HEK293 (cell line): ENCODE results near the gene ZNF423.
A peak's percentile ranks its signal among the peaks of the same experiment; 100 is the strongest.

ENCODE experiments used
- CTCF ChIA-PET: fragments of 350-600 bp; formaldehyde crosslinking; extraction: SDS; loops from one replicate; lab custom pipeline; 2021; ENCODE audit warnings: antibody characterized with exemption; lab: Yijun Ruan, JAX
- POLR2A ChIA-PET: fragments of 300-600 bp; formaldehyde crosslinking; extraction: SDS; loops from one replicate; lab custom pipeline; 2020; ENCODE audit warnings: antibody characterized with exemption, inconsistent platforms; lab: Yijun Ruan, JAX
- H3K27ac ChIP-seq: fragments of 200-500 bp; sonication (Bioruptor generic); 2 replicates; pipeline ENCODE4 v1.5.1; 2014; ENCODE audit warnings: low read depth, low read length, control low read depth, inconsistent platforms; ENCODE audit errors: extremely low read depth
- H3K36me3 ChIP-seq, 2 experiments: fragments of 200-500 bp in 1 of 2; sonication (Bioruptor generic) in 1 of 2; 1 replicate in 1 of 2; 2 replicates in 1 of 2; pipeline ENCODE4 v1.5.1; 2014 to 2017; ENCODE audit warnings: inconsistent platforms in 2 of 2, low read length in 2 of 2; ENCODE audit not compliant: control insufficient read depth in 2 of 2, insufficient read depth in 1 of 2
- H3K4me1 ChIP-seq: fragments of 200-500 bp; sonication (Bioruptor generic); 2 replicates; pipeline ENCODE4 v1.5.1; 2014; ENCODE audit warnings: mild to moderate bottlenecking, low read length, inconsistent platforms; ENCODE audit not compliant: control insufficient read depth, insufficient read depth
- H3K4me3 ChIP-seq: 2 replicates; pipeline ENCODE4 v1.5.1; 2011; ENCODE audit warnings: low read depth, mild to moderate bottlenecking, control low read depth, low read length, moderate library complexity
- H3K9me3 ChIP-seq: fragments of 200-500 bp; sonication (Bioruptor generic); 2 replicates; pipeline ENCODE4 v1.5.1; 2014; ENCODE audit warnings: low read depth, low read length, inconsistent platforms; ENCODE audit not compliant: control insufficient read depth, insufficient read depth
- GLIS1 ChIP-seq: fragments of 450-650 bp; formaldehyde crosslinking; IDR thresholded peaks from 2 replicates; pipeline ENCODE4 v1.5.1; 2016; ENCODE audit warnings: missing biosample characterization, missing genetic modification characterization
- KLF17 ChIP-seq: fragments of 450-650 bp; formaldehyde crosslinking; IDR thresholded peaks from 2 replicates; pipeline ENCODE4 v1.5.1; 2016; ENCODE audit warnings: missing biosample characterization, missing genetic modification characterization
- PRDM1 ChIP-seq: fragments of 450-650 bp; formaldehyde crosslinking; IDR thresholded peaks from 2 replicates; pipeline ENCODE4; 2016; ENCODE audit warnings: missing biosample characterization, missing genetic modification characterization
- ZBTB17 ChIP-seq: fragments of 450-650 bp; formaldehyde crosslinking; IDR thresholded peaks from 2 replicates; pipeline ENCODE4 v1.5.1; 2016; ENCODE audit warnings: missing biosample characterization, missing genetic modification characterization
- ZFP37 ChIP-seq: fragments of 450-650 bp; formaldehyde crosslinking; IDR thresholded peaks from 2 replicates; pipeline ENCODE4 v1.5.1; 2016; ENCODE audit warnings: missing biosample characterization, missing genetic modification characterization
- ZNF121 ChIP-seq: fragments of 450-650 bp; formaldehyde crosslinking; IDR thresholded peaks from 2 replicates; pipeline ENCODE4 v1.5.1; 2016; ENCODE audit warnings: missing biosample characterization, missing genetic modification characterization
- ZNF155 ChIP-seq: fragments of 450-650 bp; formaldehyde crosslinking; IDR thresholded peaks from 2 replicates; pipeline ENCODE4 v1.5.1; 2016; ENCODE audit warnings: missing biosample characterization, missing genetic modification characterization
- ZNF18 ChIP-seq: fragments of 450-650 bp; formaldehyde crosslinking; IDR thresholded peaks from 2 replicates; pipeline ENCODE4 v1.5.1; 2016; ENCODE audit warnings: missing biosample characterization, missing genetic modification characterization
- ZNF248 ChIP-seq: fragments of 450-650 bp; formaldehyde crosslinking; IDR thresholded peaks from 2 replicates; pipeline ENCODE4 v1.5.1; 2017; ENCODE audit warnings: missing biosample characterization, missing genetic modification characterization
- ZNF513 ChIP-seq: fragments of 450-650 bp; IDR thresholded peaks from 2 replicates; pipeline ENCODE4 v1.5.1; 2018; ENCODE audit warnings: missing biosample characterization, missing genetic modification characterization
- ZNF514 ChIP-seq: fragments of 450-650 bp; formaldehyde crosslinking; IDR thresholded peaks from 2 replicates; pipeline ENCODE4 v1.5.1; 2016; ENCODE audit warnings: missing biosample characterization, missing genetic modification characterization
- ZNF548 ChIP-seq: fragments of 450-650 bp; formaldehyde crosslinking; IDR thresholded peaks from 2 replicates; pipeline ENCODE4 v1.5.1; 2016; ENCODE audit warnings: missing biosample characterization, missing genetic modification characterization
- ZNF639 ChIP-seq: fragments of 450-650 bp; formaldehyde crosslinking; IDR thresholded peaks from 2 replicates; pipeline ENCODE4 v1.5.1; 2016; ENCODE audit warnings: missing biosample characterization, missing genetic modification characterization
- ZSCAN18 ChIP-seq: fragments of 450-650 bp; formaldehyde crosslinking; IDR thresholded peaks from 2 replicates; pipeline ENCODE4 v1.5.1; 2016; ENCODE audit warnings: missing biosample characterization, missing genetic modification characterization
- ZSCAN4 ChIP-seq: fragments of 450-650 bp; formaldehyde crosslinking; IDR thresholded peaks from 2 replicates; pipeline ENCODE4 v1.5.1; 2017; ENCODE audit warnings: missing biosample characterization, missing genetic modification characterization

Gene ZNF423

GRCh38 chr16:49455991-49456745, 399.7 kb downstream of the ZNF423 start:
- ChIA-PET CTCF (interaction anchor here (1.4 kb wide), 1 partner anchor 465 kb away, joined by 3 read pairs; no protein-coding TSS in a partner anchor), POLR2A (no interaction called here)
- no peaks in the 10 kb centered on the region for H3K9me3 ChIP-seq
- TF ChIP-seq GLIS1 (tag by site-specific recombination) (0 out of 2 replicates have a peak, but pooled peaks have one; percentile 15), ZSCAN18 (tag by site-specific recombination) (no peak), ZBTB17 (no peak)
- H3K4me3 ChIP-seq: no peak overlapping the region
- no peaks in the 10 kb centered on the region for H3K36me3 ChIP-seq
- H3K27ac ChIP-seq: no peak overlapping the region
- H3K4me1 ChIP-seq: no peaks in the 10 kb centered on the region

GRCh38 chr16:49455181-49455990, 400.5 kb downstream of the ZNF423 start:
- ChIA-PET POLR2A (no interaction called here), CTCF (interaction anchor here (1.4 kb wide), 1 partner anchor 466 kb away, joined by 3 read pairs; no protein-coding TSS in a partner anchor)
- no peak for TF ChIP-seq ZFP37 (tag by site-specific recombination)
- no peak for TF ChIP-seq PRDM1 (tag by site-specific recombination)
- no peak for TF ChIP-seq ZNF639 (tag by site-specific recombination)
- TF ChIP-seq KLF17 (tag by site-specific recombination): no peak
- TF ChIP-seq ZNF121 (tag by site-specific recombination): no peak
- TF ChIP-seq ZNF18 (tag by site-specific recombination): no peak
- TF ChIP-seq ZSCAN4 (tag by site-specific recombination): no peak
- TF ChIP-seq ZNF248 (tag by site-specific recombination): no peak
- TF ChIP-seq ZSCAN18 (tag by site-specific recombination): no peak
- TF ChIP-seq ZNF548 (tag by site-specific recombination): no peak
- TF ChIP-seq ZNF514 (tag by site-specific recombination): no peak
- TF ChIP-seq ZNF513: no peak
- no peak for TF ChIP-seq ZNF155 (tag by site-specific recombination)
- no peak overlapping the region for H3K4me3 ChIP-seq
- no peak overlapping the region for H3K27ac ChIP-seq
- no peaks in the 10 kb centered on the region for H3K36me3 ChIP-seq
- H3K9me3 ChIP-seq: no peaks in the 10 kb centered on the region
- no peaks in the 10 kb centered on the region for H3K4me1 ChIP-seq
